Thyroid gland (tissue), 4 donors: ENCODE results near the gene ERVH48-1. TPM values are rescaled to one million over a fixed set of nuclear protein-coding genes. Genes with fewer than 3 reads are reported as not detected.

ENCODE experiments used
- DNase-seq, 2 donors: peaks; one replicate each; pipeline ENCODE4 v3.0.0-alpha.2; 2019
- H3K27ac ChIP-seq, 3 donors: fragments of 200-600 bp; sonication (generic); 1 replicate in 2 of 3; 2 replicates in 1 of 3; pipeline ENCODE4 v1.5.1; 2016 to 2019; ENCODE audit warnings: mild to moderate bottlenecking in 1 of 3, moderate library complexity in 1 of 3
- H3K27me3 ChIP-seq: fragments of 200-600 bp; sonication (generic); one replicate; pipeline ENCODE4 v1.5.1; 2019
- H3K36me3 ChIP-seq, 2 donors: fragments of 200-600 bp; sonication (generic); one replicate each; pipeline ENCODE4 v1.5.1; 2016 to 2019
- H3K4me1 ChIP-seq, 2 donors: fragments of 200-600 bp; sonication (generic); one replicate each; pipeline ENCODE4 v1.5.1; 2017 to 2019
- H3K4me3 ChIP-seq, 3 donors: fragments of 200-600 bp; sonication (generic); replicated peaks in 1 of 3; 1 replicate in 2 of 3; 2 replicates in 1 of 3; pipeline ENCODE4 v1.5.1; 2016; ENCODE audit warnings: mild to moderate bottlenecking in 1 of 3
- H3K9me3 ChIP-seq: fragments of 200-600 bp; sonication (generic); one replicate; pipeline ENCODE4 v1.5.1; 2017
- POLR2A ChIP-seq, 2 donors: fragments of 450-650 bp; IDR thresholded peaks; one replicate each; pipeline ENCODE4 v1.6.1; 2017; ENCODE audit warnings: antibody characterized with exemption in 2 of 2, mild to moderate bottlenecking in 2 of 2, moderate library complexity in 1 of 2
- WGBS, 2 donors: methylation state at CpG; one replicate each; pipeline ENCODE4 v1.1.5; 2017; 5-methylcytosine and 5-hydroxymethylcytosine counted together
- intact Hi-C: fragments of 100-400 bp; cut with DNase I; formaldehyde crosslinking; loops from one replicate; pipeline ENCODE4 v1.15.1; 2023
- total RNA-seq, 4 donors: library from RNA; depleted of rRNA; stranded (reverse); fragments of >200 nt; gene quantifications; one replicate each; pipeline ENCODE4 v1.2.3, GENCODE V29; 2016
- TF ChIP-seq, protein P1 (sequence below), 6 experiments: fragments of 200-600 bp in 3 of 6; fragments of 450-650 bp in 3 of 6; sonication (generic) in 3 of 6; IDR thresholded peaks; one replicate each; pipeline ENCODE4 v1.5.1; 2016 to 2019; ENCODE audit warnings: antibody characterized with exemption in 6 of 6, mild to moderate bottlenecking in 2 of 6, inconsistent platforms in 1 of 6, moderate library complexity in 1 of 6

ERVH48-1 gene
- total RNA-seq, 4 donors from 2014 or later: 0.22 to 0.42 TPM; not detected in 2

DNA sequence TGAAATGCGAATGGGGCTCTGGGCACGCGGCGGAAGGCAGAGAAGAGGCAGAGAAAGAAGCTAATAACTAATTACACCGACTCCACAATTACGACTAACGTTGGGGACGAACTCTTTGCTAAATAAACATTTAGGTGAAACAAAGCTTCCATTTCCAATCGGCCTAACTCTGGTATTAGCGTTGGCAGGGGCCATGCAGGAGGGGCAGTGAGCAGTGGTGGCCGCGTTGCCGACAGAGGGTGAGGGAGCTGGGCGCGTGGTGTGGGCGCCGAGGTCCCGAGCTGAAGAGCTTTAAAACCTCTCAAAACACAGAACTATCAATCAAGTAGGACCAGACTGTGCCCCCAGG lies 32.9 kb downstream of the ERVH48-1 start:
- 16% methylated on average over 17 to 18 of the region's 18 CpGs for WGBS, 2 donors
- Histone ChIP-seq H3K27ac (peak overlapping the region; percentile 81 to 89 (median 83)), H3K36me3 (peaks cover 7 to 8% of the 10 kb centered on the region in 2 donors), H3K9me3 (no peaks in the 10 kb centered on the region), H3K4me3 (peak overlapping the region in 2 of 3 donors; percentile 45 to 69), H3K4me1 (no peaks in the 10 kb centered on the region), H3K27me3 (no peaks in the 10 kb centered on the region)
- DNase-seq: no peak
- TF ChIP-seq, protein P1, sequence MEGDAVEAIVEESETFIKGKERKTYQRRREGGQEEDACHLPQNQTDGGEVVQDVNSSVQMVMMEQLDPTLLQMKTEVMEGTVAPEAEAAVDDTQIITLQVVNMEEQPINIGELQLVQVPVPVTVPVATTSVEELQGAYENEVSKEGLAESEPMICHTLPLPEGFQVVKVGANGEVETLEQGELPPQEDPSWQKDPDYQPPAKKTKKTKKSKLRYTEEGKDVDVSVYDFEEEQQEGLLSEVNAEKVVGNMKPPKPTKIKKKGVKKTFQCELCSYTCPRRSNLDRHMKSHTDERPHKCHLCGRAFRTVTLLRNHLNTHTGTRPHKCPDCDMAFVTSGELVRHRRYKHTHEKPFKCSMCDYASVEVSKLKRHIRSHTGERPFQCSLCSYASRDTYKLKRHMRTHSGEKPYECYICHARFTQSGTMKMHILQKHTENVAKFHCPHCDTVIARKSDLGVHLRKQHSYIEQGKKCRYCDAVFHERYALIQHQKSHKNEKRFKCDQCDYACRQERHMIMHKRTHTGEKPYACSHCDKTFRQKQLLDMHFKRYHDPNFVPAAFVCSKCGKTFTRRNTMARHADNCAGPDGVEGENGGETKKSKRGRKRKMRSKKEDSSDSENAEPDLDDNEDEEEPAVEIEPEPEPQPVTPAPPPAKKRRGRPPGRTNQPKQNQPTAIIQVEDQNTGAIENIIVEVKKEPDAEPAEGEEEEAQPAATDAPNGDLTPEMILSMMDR (IDR thresholded peaks at IDR 0.05): no peak
- no peak for TF ChIP-seq POLR2A (IDR thresholded peaks at IDR 0.05)
- intact Hi-C loops: no loop called here

DNA sequence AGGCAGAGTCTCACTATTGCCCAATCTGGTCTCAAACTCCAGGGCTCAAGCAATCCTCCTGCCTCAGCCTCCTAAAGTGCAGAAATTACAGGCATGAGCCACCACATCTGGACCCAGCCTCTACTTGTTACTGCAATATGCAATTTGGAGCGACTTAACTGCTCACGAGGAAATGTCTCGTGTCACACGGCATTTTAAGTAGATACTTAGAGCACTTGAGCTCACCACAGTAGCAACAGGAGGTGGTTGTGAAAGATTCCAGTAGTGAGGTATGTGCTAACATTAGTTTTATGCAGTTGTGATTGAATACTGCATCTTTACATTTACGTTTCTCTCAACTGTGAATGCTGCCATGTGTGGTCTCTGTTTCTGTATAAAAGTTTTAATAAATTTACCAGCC lies 38.1 kb downstream of the ERVH48-1 start:
- WGBS, 2 donors: 44 to 47% methylated on average over 5 of the region's 5 CpGs
- intact Hi-C loops: no loop called here
- no peaks in the 10 kb centered on the region for H3K27me3 ChIP-seq
- no peak overlapping the region for H3K4me3 ChIP-seq
- H3K9me3 ChIP-seq: no peaks in the 10 kb centered on the region
- DNase-seq: no peak
- no peak overlapping the region for H3K27ac ChIP-seq
- H3K36me3 ChIP-seq: no peaks in the 10 kb centered on the region
- TF ChIP-seq, protein P1 (IDR thresholded peaks at IDR 0.05): no peak
- TF ChIP-seq POLR2A (IDR thresholded peaks at IDR 0.05): no peak
- no peaks in the 10 kb centered on the region for H3K4me1 ChIP-seq

DNA sequence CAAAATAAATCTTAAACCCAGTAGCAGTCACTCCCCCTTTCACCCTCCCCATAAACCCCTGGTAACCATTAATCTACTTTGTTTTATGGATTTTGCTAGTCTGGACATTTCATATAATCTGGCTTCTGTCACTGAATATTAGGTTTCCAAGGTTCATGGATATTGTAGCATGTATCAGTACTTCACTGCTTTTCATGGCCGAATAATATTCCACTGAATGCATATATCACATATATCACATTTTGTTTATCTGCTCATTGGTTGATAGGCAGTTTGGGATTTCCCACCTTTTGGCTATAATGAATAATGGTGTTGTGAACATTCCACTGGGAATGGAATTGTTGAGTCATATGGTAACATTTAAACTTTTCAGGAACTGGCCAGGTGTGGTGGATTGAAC lies 41.5 kb downstream of the ERVH48-1 start:
- no peak for DNase-seq
- TF ChIP-seq, protein P1 (IDR thresholded peaks at IDR 0.05): no peak
- no peak for TF ChIP-seq POLR2A (IDR thresholded peaks at IDR 0.05)
- Histone ChIP-seq H3K4me3 (no peak overlapping the region), H3K27ac (no peak overlapping the region), H3K4me1 (peaks cover 6% of the 10 kb centered on the region in 2 donors), H3K36me3 (no peaks in the 10 kb centered on the region), H3K9me3 (no peaks in the 10 kb centered on the region), H3K27me3 (no peaks in the 10 kb centered on the region)
- 45 to 97% methylated on average over 1 of the region's 1 CpG for WGBS, 2 donors
- intact Hi-C loops: no loop called here

DNA sequence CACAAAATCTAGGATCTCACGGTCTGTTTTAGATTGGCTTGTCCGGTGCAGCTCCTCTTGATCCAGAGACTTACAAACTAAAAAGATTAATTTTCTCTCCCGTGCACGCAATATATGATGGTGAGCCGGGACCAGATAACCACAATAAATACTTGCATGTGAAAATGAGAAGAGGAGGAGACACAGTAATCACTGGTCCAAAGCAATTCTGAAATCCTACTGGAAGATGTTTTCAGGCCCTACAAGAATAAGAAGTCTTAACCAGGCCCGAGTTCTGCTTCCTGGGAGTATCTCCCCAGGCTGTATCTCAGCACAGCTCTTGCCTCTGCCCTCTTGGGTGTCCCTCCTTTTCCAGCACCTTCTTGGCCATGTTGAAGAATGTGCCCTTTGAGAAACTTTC lies 45.1 kb downstream of the ERVH48-1 start:
- no peak for DNase-seq
- Histone ChIP-seq H3K27me3 (no peaks in the 10 kb centered on the region), H3K4me1 (peaks cover 10 to 17% of the 10 kb centered on the region in 2 donors), H3K36me3 (peaks cover 0 to 3% of the 10 kb centered on the region in 2 donors), H3K4me3 (no peak overlapping the region), H3K9me3 (no peaks in the 10 kb centered on the region), H3K27ac (no peak overlapping the region)
- 97 to 99% methylated on average over 6 of the region's 6 CpGs for WGBS, 2 donors
- intact Hi-C loops: no loop called here
- TF ChIP-seq POLR2A (IDR thresholded peaks at IDR 0.05): no peak
- TF ChIP-seq, protein P1 (IDR thresholded peaks at IDR 0.05): no peak

DNA sequence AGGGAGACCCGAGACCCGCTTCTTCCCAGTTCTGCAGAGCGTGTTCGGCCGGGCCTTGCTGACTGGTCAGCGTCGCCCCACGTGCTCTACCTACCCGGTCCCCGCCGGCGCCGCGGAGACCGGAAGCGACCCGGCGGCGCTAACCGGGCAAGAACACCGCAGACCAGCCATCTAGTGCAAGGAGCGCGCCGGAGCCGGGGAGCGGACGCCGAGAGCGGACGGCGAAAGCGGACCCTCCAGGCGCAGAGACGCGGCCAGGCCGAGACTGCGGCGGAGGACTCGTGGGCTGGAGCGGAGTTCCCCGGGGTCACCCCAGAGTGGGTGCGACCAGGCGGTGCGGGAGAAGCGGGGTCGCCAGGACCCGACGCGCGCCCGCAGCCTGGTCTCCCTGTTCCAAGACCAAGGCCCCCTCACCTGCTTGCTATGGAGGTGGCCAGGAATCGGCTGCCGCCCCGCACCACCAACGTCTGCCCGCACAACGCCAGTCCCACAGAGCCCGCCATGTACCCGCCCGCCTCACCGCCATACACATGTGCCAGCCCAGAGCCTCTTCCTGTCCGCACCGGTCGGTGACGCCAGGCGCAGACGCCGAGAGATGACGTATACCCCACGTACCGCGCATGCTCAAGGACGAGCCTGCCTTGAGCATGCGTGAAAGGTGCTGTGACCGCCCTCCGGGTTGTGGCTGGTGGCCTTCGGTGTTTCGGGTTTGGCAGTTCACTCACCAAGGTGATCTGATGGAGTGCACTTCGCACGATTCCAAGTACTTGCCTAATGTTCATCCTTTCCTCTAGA lies 46.2 kb downstream of the ERVH48-1 start, which contains the start of gene WDR4:
Gene WDR4, minus strand, starts transcription at position 547 of the 795 bp plus-strand sequence. Its CDS starts 44 bp downstream, at position 503.
- no peaks in the 10 kb centered on the region for H3K27me3 ChIP-seq
- H3K9me3 ChIP-seq: no peaks in the 10 kb centered on the region
- peaks cover 10 to 17% of the 10 kb centered on the region in 2 donors for H3K4me1 ChIP-seq
- peak; percentile 96 to 98 for DNase-seq
- intact Hi-C loops: no loop called here
- WGBS, 2 donors: 0% methylated on average over 16 of the region's 80 CpGs
- peak within 1 kb of the TSS; percentile 22 to 94 (median 80) for H3K4me3 ChIP-seq
- peaks cover 0 to 12% of the 10 kb centered on the region in 2 donors for H3K36me3 ChIP-seq
- peak within 1 kb of the TSS; percentile 14 to 54 (median 53) for H3K27ac ChIP-seq
- TF ChIP-seq POLR2A (IDR thresholded peaks at IDR 0.05): peak in 1 of 2 donors; percentile 88
- TF ChIP-seq, protein P1 (IDR thresholded peaks at IDR 0.05): peak in 1 of 6 experiments; percentile 21
